Measurements from ENCODE around the gene IFNL1.
"Not testable (repeated sequence)": the region's sequence is repeated elsewhere in the genome, so short reads cannot be mapped to it uniquely, and the experiment has no call there.

IFNL1 gene

GRCh38 chr19:39308531-39309304 lies 12.5 kb downstream of the IFNL1 start:
- no peak for DNase-seq

- not testable (repeated sequence) for DNase-seq
Observed at GRCh38 chr19:39309305-39309670, 13.1 kb downstream of the IFNL1 start.

- DNase-seq: no peak
Observed at GRCh38 chr19:39310558-39311311, 14.5 kb downstream of the IFNL1 start.

- no peak for DNase-seq
Observed at GRCh38 chr19:39314016-39314728, 18.0 kb downstream of the IFNL1 start.

- no peak for DNase-seq
Observed at GRCh38 chr19:39315933-39316332, 19.7 kb downstream of the IFNL1 start.

- no peak for DNase-seq
Observed at GRCh38 chr19:39316627-39317321, 20.6 kb downstream of the IFNL1 start.

GRCh38 chr19:39317476-39317875 lies 21.3 kb downstream of the IFNL1 start:
- DNase-seq: no peak

GRCh38 chr19:39318071-39318470 lies 21.9 kb downstream of the IFNL1 start:
- DNase-seq: no peak

GRCh38 chr19:39318690-39319089 lies 22.5 kb downstream of the IFNL1 start:
- DNase-seq: no peak

- no peak for DNase-seq
Observed at GRCh38 chr19:39319098-39319891, 23.1 kb downstream of the IFNL1 start.

GRCh38 chr19:39319892-39320248 lies 23.7 kb downstream of the IFNL1 start:
- DNase-seq: no peak

- no peak for DNase-seq
Observed at GRCh38 chr19:39321117-39321831, 25.1 kb downstream of the IFNL1 start.

GRCh38 chr19:39321832-39322176 lies 25.6 kb downstream of the IFNL1 start:
- DNase-seq: no peak

GRCh38 chr19:39324242-39324842 lies 28.1 kb downstream of the IFNL1 start:
- no peak for DNase-seq

GRCh38 chr19:39325778-39326665 lies 29.8 kb downstream of the IFNL1 start:
- DNase-seq: no peak

- DNase-seq: no peak
Observed at GRCh38 chr19:39327363-39328045, 31.3 kb downstream of the IFNL1 start.

- DNase-seq: peak; percentile 49
Observed at GRCh38 chr19:39328046-39328705, 32.0 kb downstream of the IFNL1 start.

GRCh38 chr19:39329948-39330347 lies 33.7 kb downstream of the IFNL1 start:
- DNase-seq: no peak

GRCh38 chr19:39332293-39332692 lies 36.1 kb downstream of the IFNL1 start:
- DNase-seq: no peak

All from NCI-H1105 treated with DMSO at 0.1 percent for 48 hours (cell line).